SK-N-SH (cell line): ENCODE data around the gene PRRT2. TPM values are rescaled to one million over a fixed set of nuclear protein-coding genes. Genes with fewer than 3 reads are reported as not detected.
A peak's percentile ranks its signal among the peaks of the same experiment; 100 is the strongest.

Experiments used
- CTCF ChIA-PET: fragments of 300-600, 350-600 bp; formaldehyde crosslinking; extraction: SDS; loops from one replicate; lab custom pipeline; 2021; lab: Yijun Ruan, JAX
- POLR2A ChIA-PET: fragments of 350-600 bp; sonication (Branson Sonifier 250); formaldehyde crosslinking; extraction: SDS; loops from one replicate; lab custom pipeline; 2020; ENCODE audit warnings: antibody characterized with exemption, inconsistent platforms; lab: Yijun Ruan, JAX
- DNase-seq: peaks from one replicate; pipeline ENCODE4 v3.0.0; 2012
- H2AFZ ChIP-seq: fragments of 200-600 bp; sonication (generic); 2 replicates; pipeline ENCODE4 v1.8.1; 2016; ENCODE audit warnings: antibody characterized with exemption, mild to moderate bottlenecking, low read depth
- H3F3A ChIP-seq: fragments of 200-600 bp; sonication (generic); replicated peaks from 2 replicates; pipeline ENCODE3; 2016; ENCODE audit warnings: antibody characterized with exemption, mild to moderate bottlenecking; ENCODE audit not compliant: insufficient read depth
- H3K27ac ChIP-seq, 2 experiments: fragments of 200-500 bp in 1 of 2; fragments of 200-600 bp in 1 of 2; sonication (Bioruptor generic) in 1 of 2; sonication (generic), shearing (Covaris generic) in 1 of 2; 2 replicates each; pipeline versions ENCODE4 v1.5.1 to v1.6.1; 2014 to 2016; ENCODE audit warnings: low read depth in 2 of 2, inconsistent platforms in 1 of 2, low read length in 1 of 2, mild to moderate bottlenecking in 1 of 2, mixed read lengths in 1 of 2
- H3K27me3 ChIP-seq: fragments of 200-600 bp; sonication (generic), shearing (Covaris generic); 2 replicates; pipeline ENCODE4 v1.6.1; 2016; ENCODE audit warnings: mixed run types; ENCODE audit not compliant: insufficient read depth
- H3K36me3 ChIP-seq, 2 experiments: fragments of 200-500 bp in 1 of 2; fragments of 200-600 bp in 1 of 2; sonication (Bioruptor generic) in 1 of 2; sonication (generic) in 1 of 2; replicated peaks in 1 of 2; 2 replicates each; pipeline versions ENCODE3 to v1.5.1; 2014 to 2016; ENCODE audit warnings: low read length in 1 of 2, mild to moderate bottlenecking in 1 of 2; ENCODE audit not compliant: insufficient read depth in 2 of 2, control insufficient read depth in 1 of 2
- H3K4me1 ChIP-seq, 2 experiments: fragments of 200-500 bp in 1 of 2; fragments of 200-600 bp in 1 of 2; sonication (Bioruptor generic) in 1 of 2; sonication (generic), shearing (Covaris generic) in 1 of 2; 2 replicates each; pipeline versions ENCODE4 v1.5.1 to v1.6.1; 2014 to 2016; ENCODE audit warnings: low read depth in 1 of 2, low read length in 1 of 2, mixed run types in 1 of 2; ENCODE audit not compliant: insufficient read depth in 2 of 2, control insufficient read depth in 1 of 2
- H3K4me2 ChIP-seq: fragments of 200-600 bp; sonication (generic), shearing (Covaris generic); 2 replicates; pipeline ENCODE4 v1.6.1; 2017; ENCODE audit warnings: mixed run types
- H3K4me3 ChIP-seq, 2 experiments: fragments of 200-500 bp in 1 of 2; fragments of 200-600 bp in 1 of 2; sonication (Bioruptor generic) in 1 of 2; sonication (generic), shearing (Covaris generic) in 1 of 2; 2 replicates each; pipeline versions ENCODE4 v1.5.1 to v1.8.1; 2014 to 2016; ENCODE audit warnings: low read depth in 2 of 2, inconsistent platforms in 1 of 2, low read length in 1 of 2, mild to moderate bottlenecking in 1 of 2, mixed read lengths in 1 of 2, moderate library complexity in 1 of 2
- H3K79me2 ChIP-seq: fragments of 200-600 bp; sonication (generic); 2 replicates; pipeline ENCODE4 v1.8.1; 2017; ENCODE audit warnings: mild to moderate bottlenecking; ENCODE audit not compliant: insufficient read depth
- H3K9ac ChIP-seq: fragments of 200-600 bp; sonication (generic); 2 replicates; pipeline ENCODE4 v1.6.1; 2017; ENCODE audit warnings: mixed run types
- H3K9me2 ChIP-seq: fragments of 200-600 bp; sonication (generic); 2 replicates; pipeline ENCODE4 v1.6.1; 2017; ENCODE audit warnings: mixed run types
- H3K9me3 ChIP-seq: fragments of 200-600 bp; sonication (generic); 2 replicates; pipeline ENCODE4 v1.6.1; 2017; ENCODE audit warnings: mixed run types, mild to moderate bottlenecking, moderate library complexity
- H4K20me1 ChIP-seq: fragments of 200-600 bp; sonication (generic); 2 replicates; pipeline ENCODE4 v1.6.1; 2017; ENCODE audit warnings: mild to moderate bottlenecking, mixed run types; ENCODE audit not compliant: insufficient read depth
- CHD2 ChIP-seq: fragments of 150-350 bp; IDR thresholded peaks from 2 replicates; pipeline ENCODE4 v1.6.1; 2018; ENCODE audit warnings: low read length; ENCODE audit not compliant: partially characterized antibody
- EZH2phosphoT487 ChIP-seq: fragments of 200-600 bp; sonication (generic); IDR thresholded peaks from 2 replicates; pipeline ENCODE4 v1.6.1; 2017; ENCODE audit warnings: low read depth, mixed run types, mild to moderate bottlenecking, antibody characterized with exemption, moderate library complexity, borderline replicate concordance
- FOSL2 ChIP-seq: IDR thresholded peaks from 2 replicates; pipeline ENCODE4 v1.4.0; 2012; ENCODE audit warnings: low read depth, mild to moderate bottlenecking, moderate library complexity, borderline replicate concordance
- GATA2 ChIP-seq: sonication (generic); formaldehyde crosslinking; IDR thresholded peaks from 2 replicates; pipeline ENCODE4 v1.5.0; 2020; ENCODE audit warnings: mild to moderate bottlenecking, missing genetic modification reagents
- MEF2A ChIP-seq: IDR thresholded peaks from 2 replicates; pipeline ENCODE4 v1.4.0; 2012; ENCODE audit warnings: low read depth, borderline replicate concordance
- NRF1 ChIP-seq: IDR thresholded peaks from 2 replicates; pipeline ENCODE4 v1.6.1; 2012; ENCODE audit warnings: low read depth, mild to moderate bottlenecking, low read length
- POLR2AphosphoS5 ChIP-seq: IDR thresholded peaks from 2 replicates; pipeline ENCODE4 v1.6.1; 2012; ENCODE audit warnings: low read depth, low read length
- REST ChIP-seq: IDR thresholded peaks from 2 replicates; pipeline ENCODE4 v1.6.1; 2012; ENCODE audit warnings: mild to moderate bottlenecking, low read depth, low read length, moderate library complexity
- SIN3A ChIP-seq: IDR thresholded peaks from 2 replicates; pipeline ENCODE4 v1.6.1; 2012; ENCODE audit warnings: low read depth, mild to moderate bottlenecking, low read length, moderate library complexity, borderline replicate concordance
- SMC3 ChIP-seq: IDR thresholded peaks from 2 replicates; pipeline ENCODE4 v1.6.1; 2012; ENCODE audit warnings: low read depth, low read length, improper control_type of control experiment
- TCF12 ChIP-seq: IDR thresholded peaks from 2 replicates; pipeline ENCODE4 v1.4.0; 2012
- USF1 ChIP-seq: IDR thresholded peaks from 2 replicates; pipeline ENCODE4 v1.4.0; 2012; ENCODE audit warnings: low read depth, borderline replicate concordance
- WGBS: methylation state at CpG from one replicate; pipeline ENCODE4 v1.1.6; 2017; ENCODE audit warnings: low lambda C conversion rate; 5-methylcytosine and 5-hydroxymethylcytosine counted together
- polyA plus RNA-seq, 3 experiments: library from polyadenylated mRNA; depleted of rRNA; stranded (reverse); fragments of >200 nt; gene quantifications; 2 replicates each; pipeline ENCODE4 v1.2.3, GENCODE V29; 2012
- TF ChIP-seq, protein P1 (sequence below): IDR thresholded peaks from 2 replicates; pipeline ENCODE4 v1.4.0; 2012; ENCODE audit warnings: low read depth, borderline replicate concordance
- TF ChIP-seq, protein P2 (sequence below): fragments of 150-350 bp; IDR thresholded peaks from 2 replicates; pipeline ENCODE4 v1.6.1; 2017; ENCODE audit warnings: antibody characterized with exemption, low read length, low read depth, borderline replicate concordance

PRRT2 gene
- polyA plus RNA-seq, 1 of the 3 experiments (the other 2 are of a cell fraction): 28.1 TPM

DNA sequence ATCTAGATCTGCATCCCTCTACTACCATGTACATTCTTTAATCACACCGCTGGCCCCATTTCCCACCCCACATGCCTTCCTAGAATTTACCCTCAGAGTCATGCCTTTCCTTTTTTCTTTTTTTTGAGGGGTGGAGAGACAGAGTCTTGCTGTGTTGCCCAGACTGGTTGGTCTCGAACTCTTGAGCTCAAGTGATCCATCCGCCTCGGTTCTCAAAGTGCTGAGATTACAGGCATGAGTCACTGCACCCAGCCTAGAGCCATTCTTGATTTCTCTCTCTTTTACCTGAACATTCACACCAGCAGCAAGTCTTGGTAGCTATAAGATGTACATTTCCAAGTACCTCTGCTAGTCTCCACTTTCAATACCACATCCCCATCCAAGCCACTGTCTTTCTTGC lies 6.1 kb downstream of the PRRT2 start:
- H3K4me3 ChIP-seq: no peak overlapping the region
- TF ChIP-seq SIN3A (no peak), POLR2AphosphoS5 (no peak), TCF12 (no peak), MEF2A (no peak), GATA2 (CRISPR knock-in tag) (no peak), NRF1 (no peak), SMC3 (no peak), FOSL2 (no peak), CHD2 (no peak), USF1 (no peak), EZH2phosphoT487 (no peak), REST (no peak)
- TF ChIP-seq, protein P1, sequence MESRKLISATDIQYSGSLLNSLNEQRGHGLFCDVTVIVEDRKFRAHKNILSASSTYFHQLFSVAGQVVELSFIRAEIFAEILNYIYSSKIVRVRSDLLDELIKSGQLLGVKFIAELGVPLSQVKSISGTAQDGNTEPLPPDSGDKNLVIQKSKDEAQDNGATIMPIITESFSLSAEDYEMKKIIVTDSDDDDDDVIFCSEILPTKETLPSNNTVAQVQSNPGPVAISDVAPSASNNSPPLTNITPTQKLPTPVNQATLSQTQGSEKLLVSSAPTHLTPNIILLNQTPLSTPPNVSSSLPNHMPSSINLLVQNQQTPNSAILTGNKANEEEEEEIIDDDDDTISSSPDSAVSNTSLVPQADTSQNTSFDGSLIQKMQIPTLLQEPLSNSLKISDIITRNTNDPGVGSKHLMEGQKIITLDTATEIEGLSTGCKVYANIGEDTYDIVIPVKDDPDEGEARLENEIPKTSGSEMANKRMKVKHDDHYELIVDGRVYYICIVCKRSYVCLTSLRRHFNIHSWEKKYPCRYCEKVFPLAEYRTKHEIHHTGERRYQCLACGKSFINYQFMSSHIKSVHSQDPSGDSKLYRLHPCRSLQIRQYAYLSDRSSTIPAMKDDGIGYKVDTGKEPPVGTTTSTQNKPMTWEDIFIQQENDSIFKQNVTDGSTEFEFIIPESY: no peak
- TF ChIP-seq, protein P2, sequence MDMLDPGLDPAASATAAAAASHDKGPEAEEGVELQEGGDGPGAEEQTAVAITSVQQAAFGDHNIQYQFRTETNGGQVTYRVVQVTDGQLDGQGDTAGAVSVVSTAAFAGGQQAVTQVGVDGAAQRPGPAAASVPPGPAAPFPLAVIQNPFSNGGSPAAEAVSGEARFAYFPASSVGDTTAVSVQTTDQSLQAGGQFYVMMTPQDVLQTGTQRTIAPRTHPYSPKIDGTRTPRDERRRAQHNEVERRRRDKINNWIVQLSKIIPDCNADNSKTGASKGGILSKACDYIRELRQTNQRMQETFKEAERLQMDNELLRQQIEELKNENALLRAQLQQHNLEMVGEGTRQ: no peak
- TF ChIP-seq, all 33 proteins: peak for 0
- WGBS: 90% methylated on average over 4 of the region's 4 CpGs
- Histone ChIP-seq H3K79me2 (peaks cover 88% of the 10 kb centered on the region), H3K9ac (no peak overlapping the region), H3K36me3 (peaks cover 6 to 19% of the 10 kb centered on the region in 2 experiments), H3K9me3 (no peaks in the 10 kb centered on the region), H3K27ac (no peak overlapping the region), H3F3A (peaks cover 43% of the 10 kb centered on the region), H4K20me1 (no peaks in the 10 kb centered on the region), H3K27me3 (no peaks in the 10 kb centered on the region), H3K9me2 (no peaks in the 10 kb centered on the region), H2AFZ (no peak overlapping the region), H3K4me2 (peak overlapping the region; percentile 15; the same call in 1 of the 2 replicates), H3K4me1 (peaks cover 34 to 51% of the 10 kb centered on the region in 2 experiments; a peak in 3 of 4 replicates)
- DNase-seq: no peak
- POLR2A ChIA-PET: interaction anchor here (0.6 kb wide), 1 partner anchor 258 kb away, joined by 4 read pairs; the partner anchor contains the start of gene PPP4C
- CTCF ChIA-PET: interaction anchor here (0.9 to 14.0 kb wide), 4 partner anchors 10 to 82 kb away, joined by 3 to 129 read pairs (median 9); partner anchors contain the start of genes ASPHD1 and SEZ6L2
